Duodenal mucosa (tissue), 2 donors: ENCODE results near the gene CAMTA1.

Experiments
- H3K27ac ChIP-seq: one replicate; pipeline ENCODE4 v1.7.0; 2013; ENCODE audit warnings: low read depth, low read length
- H3K27me3 ChIP-seq, 2 donors: one replicate each; pipeline ENCODE4 v1.7.0; 2013; ENCODE audit warnings: low read length in 2 of 2, control low read depth in 1 of 2; ENCODE audit not compliant: insufficient read depth in 2 of 2, control insufficient read depth in 1 of 2
- H3K36me3 ChIP-seq, 2 donors: one replicate each; pipeline ENCODE4 v1.7.0; 2013; ENCODE audit warnings: low read length in 2 of 2, control low read depth in 1 of 2; ENCODE audit not compliant: insufficient read depth in 2 of 2, control insufficient read depth in 1 of 2
- H3K4me1 ChIP-seq, 2 donors: one replicate each; pipeline ENCODE4 v1.7.0; 2013; ENCODE audit warnings: low read length in 2 of 2, control low read depth in 1 of 2; ENCODE audit not compliant: insufficient read depth in 2 of 2, control insufficient read depth in 1 of 2
- H3K4me3 ChIP-seq, 2 donors: one replicate each; pipeline ENCODE4 v1.7.0; 2013; ENCODE audit warnings: low read length in 2 of 2, low read depth in 1 of 2
- H3K9ac ChIP-seq, 2 donors: one replicate each; pipeline ENCODE4 v1.7.0; 2013; ENCODE audit warnings: low read length in 2 of 2, low read depth in 1 of 2
- H3K9me3 ChIP-seq, 2 donors: one replicate each; pipeline ENCODE4 v1.7.0; 2013; ENCODE audit warnings: low read length in 2 of 2, control low read depth in 1 of 2; ENCODE audit not compliant: control insufficient read depth in 1 of 2

The CAMTA1 gene

DNA sequence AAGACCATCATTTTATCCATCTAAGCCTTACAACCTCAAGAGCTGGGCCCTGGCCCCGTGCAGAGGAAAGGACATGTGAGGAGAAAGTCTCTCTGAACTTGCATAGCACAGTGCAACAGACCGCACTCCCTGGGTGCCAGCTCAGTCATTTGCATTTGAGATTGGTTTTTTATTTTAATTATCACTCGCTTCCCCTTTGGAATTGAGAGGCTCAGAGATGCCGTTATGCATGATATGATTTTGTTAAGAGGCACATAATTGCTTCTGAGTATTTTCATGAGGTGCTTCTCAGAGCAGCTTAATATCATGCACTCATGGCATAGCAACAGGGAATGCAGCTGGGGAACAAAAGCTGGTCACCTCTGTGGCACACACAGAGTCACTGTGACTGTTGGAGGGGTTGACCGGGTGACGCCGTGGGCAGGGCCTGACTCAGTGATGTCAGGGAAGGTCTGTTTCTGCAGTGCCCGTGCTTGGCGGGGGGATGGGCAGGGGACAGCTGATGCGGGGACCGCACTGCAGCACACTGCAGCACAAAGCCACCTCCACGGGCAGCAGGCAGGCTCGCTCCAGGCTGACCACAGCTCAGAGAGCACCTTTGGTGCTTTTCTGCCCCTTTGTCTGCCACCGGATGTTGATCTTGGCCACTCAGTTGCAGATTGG is 942.7 kb downstream of the CAMTA1 start:
- H3K27ac ChIP-seq, result no peak overlapping the region
- no peak overlapping the region for H3K4me3 ChIP-seq
- H3K9ac ChIP-seq, result no peak overlapping the region
- H3K4me1 ChIP-seq, result no peaks in the 10 kb centered on the region
- no peaks in the 10 kb centered on the region for H3K9me3 ChIP-seq
- no peaks in the 10 kb centered on the region for H3K36me3 ChIP-seq
- H3K27me3 ChIP-seq, result no peaks in the 10 kb centered on the region

DNA sequence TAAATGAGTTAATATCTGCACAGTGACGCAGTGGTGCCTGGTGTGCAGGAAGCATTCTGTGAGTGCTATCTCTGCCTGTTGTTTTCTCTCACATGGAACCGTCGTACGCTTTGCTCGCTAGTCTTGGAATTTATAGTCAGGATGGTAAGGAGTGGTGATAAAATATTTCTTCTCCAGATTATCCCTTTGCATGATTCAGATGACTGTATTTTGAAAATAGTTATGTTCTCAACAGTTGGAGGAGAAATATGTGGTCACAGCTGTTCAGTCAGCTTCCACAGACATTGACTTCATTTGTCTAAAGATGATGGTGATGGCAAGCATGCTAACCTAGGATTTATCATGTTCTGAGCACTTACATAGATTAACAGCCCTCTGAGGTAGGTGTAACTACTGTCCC is 944.5 kb downstream of the CAMTA1 start:
- Histone ChIP-seq H3K9me3 (no peaks in the 10 kb centered on the region), H3K9ac (no peak overlapping the region), H3K4me1 (no peaks in the 10 kb centered on the region), H3K4me3 (no peak overlapping the region), H3K27me3 (no peaks in the 10 kb centered on the region), H3K36me3 (no peaks in the 10 kb centered on the region), H3K27ac (no peak overlapping the region)

DNA sequence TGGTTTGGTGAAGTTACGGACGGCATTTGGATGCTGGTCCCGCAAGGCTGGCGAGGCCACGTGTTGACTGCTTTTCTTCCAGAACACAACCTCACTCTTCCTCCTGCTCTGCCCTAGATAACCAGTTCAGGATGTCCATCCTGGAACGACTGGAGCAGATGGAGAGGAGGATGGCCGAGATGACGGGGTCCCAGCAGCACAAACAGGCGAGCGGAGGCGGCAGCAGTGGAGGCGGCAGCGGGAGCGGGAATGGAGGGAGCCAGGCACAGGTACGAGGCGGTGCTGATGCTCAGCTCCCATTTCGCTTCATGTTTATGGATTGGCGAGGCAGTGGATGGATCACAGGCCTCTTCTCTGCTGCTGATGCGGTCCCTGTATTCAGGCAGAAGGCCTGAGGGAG is 947.1 kb downstream of the CAMTA1 start:
- Histone ChIP-seq H3K9ac (no peak overlapping the region), H3K36me3 (no peaks in the 10 kb centered on the region), H3K27me3 (no peaks in the 10 kb centered on the region), H3K4me3 (no peak overlapping the region), H3K4me1 (no peaks in the 10 kb centered on the region), H3K27ac (no peak overlapping the region), H3K9me3 (no peaks in the 10 kb centered on the region)

DNA sequence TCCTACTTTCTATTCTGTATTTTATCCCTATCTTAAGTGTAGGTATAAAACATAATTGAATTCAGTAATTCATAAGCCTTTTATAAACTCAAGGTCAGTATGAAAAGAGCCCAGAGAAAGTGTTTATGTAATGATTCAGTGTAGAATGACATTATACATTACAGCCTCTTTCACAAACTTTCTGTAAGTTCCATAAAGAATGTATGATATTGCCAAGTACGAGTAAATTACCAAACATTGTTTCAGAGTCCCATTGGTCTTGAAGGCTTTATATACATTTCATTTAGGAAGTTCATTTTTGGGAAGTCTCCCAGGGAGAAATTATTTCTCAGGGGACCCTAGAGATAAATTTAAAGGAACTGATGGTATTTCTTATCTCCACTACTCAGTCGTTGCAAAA is 948.0 kb downstream of the CAMTA1 start:
- Histone ChIP-seq H3K4me3 (no peak overlapping the region), H3K9ac (no peak overlapping the region), H3K4me1 (no peaks in the 10 kb centered on the region), H3K9me3 (no peaks in the 10 kb centered on the region), H3K27ac (no peak overlapping the region), H3K27me3 (no peaks in the 10 kb centered on the region), H3K36me3 (no peaks in the 10 kb centered on the region)

DNA sequence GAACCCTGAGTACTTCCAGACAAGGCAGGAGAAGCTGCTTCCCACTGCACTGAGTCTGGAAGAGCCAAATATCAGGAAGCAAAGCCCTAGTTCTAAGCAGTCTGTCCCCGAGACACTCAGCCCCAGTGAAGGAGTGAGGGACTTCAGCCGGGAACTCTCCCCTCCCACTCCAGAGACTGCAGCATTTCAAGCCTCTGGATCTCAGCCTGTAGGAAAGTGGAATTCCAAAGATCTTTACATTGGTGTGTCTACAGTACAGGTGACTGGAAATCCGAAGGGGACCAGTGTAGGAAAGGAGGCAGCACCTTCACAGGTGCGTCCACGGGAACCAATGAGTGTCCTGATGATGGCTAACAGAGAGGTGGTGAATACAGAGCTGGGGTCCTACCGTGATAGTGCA is 952.8 kb downstream of the CAMTA1 start:
- no peaks in the 10 kb centered on the region for H3K36me3 ChIP-seq
- H3K4me3 ChIP-seq, result no peak overlapping the region
- H3K9me3 ChIP-seq, result no peaks in the 10 kb centered on the region
- H3K9ac ChIP-seq, result no peak overlapping the region
- no peaks in the 10 kb centered on the region for H3K4me1 ChIP-seq
- no peaks in the 10 kb centered on the region for H3K27me3 ChIP-seq
- H3K27ac ChIP-seq, result no peak overlapping the region

DNA sequence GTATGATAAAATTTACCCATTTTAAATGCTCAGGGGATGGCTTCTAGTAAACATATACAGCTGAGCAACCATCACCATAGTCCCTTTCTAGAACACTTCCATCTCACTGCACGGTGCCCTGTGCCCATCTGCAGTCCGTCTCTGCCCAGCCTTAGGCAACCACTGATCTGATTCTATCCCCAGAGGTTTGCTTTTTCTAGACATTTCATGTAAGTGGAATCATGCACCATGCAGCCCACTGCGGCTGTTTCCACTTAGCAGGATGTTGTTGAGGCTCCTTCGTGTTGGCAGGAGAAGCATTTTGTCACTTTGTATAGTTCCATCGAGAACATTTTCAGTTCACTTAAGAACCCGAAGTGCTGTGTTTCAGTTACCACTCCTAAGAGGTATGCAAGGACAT is 958.1 kb downstream of the CAMTA1 start:
- Histone ChIP-seq H3K9me3 (no peaks in the 10 kb centered on the region), H3K36me3 (peaks cover 0 to 4% of the 10 kb centered on the region in 2 donors), H3K27ac (no peak overlapping the region)

DNA sequence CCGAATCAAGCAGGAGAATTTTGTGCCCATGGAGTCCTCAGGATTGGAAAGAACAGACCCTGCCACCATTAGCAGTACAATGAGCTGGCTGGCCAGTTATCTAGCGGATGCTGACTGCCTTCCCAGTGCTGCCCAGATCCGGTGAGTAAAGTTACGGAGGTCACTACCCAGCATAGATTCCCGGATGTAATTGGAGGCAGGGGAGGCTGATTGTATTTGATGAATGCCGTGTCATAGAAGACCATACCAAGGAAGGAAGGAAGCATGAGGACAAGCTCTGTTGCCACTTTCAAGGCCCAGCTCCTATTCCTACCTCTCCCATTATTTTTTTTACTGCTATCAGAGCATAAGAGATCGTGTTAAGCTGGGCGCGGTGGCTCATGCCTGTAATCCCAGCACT is 959.6 kb downstream of the CAMTA1 start:
- no peaks in the 10 kb centered on the region for H3K9me3 ChIP-seq
- peaks cover 0 to 4% of the 10 kb centered on the region in 2 donors for H3K36me3 ChIP-seq

More for the DNA sequence above, 958.1 kb downstream of the CAMTA1 start:
- no peak overlapping the region for H3K9ac ChIP-seq
- H3K27me3 ChIP-seq, result no peaks in the 10 kb centered on the region
- H3K4me1 ChIP-seq, result no peaks in the 10 kb centered on the region
- no peak overlapping the region for H3K4me3 ChIP-seq

DNA sequence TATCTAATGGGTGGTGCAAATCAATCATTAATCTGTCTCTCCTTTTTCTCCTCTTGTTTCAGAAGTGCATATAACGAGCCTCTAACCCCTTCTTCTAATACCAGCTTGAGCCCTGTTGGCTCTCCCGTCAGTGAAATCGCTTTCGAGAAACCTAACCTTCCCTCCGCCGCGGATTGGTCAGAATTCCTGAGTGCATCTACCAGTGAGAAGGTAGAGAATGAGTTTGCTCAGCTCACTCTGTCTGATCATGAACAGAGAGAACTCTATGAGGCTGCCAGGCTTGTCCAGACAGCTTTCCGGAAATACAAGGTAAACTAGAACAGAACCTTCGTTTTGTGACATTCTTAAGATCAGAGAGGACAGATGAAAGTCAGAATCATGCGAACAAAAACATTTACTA is 960.5 kb downstream of the CAMTA1 start:
- no peak overlapping the region for H3K4me3 ChIP-seq
- no peak overlapping the region for H3K9ac ChIP-seq
- no peaks in the 10 kb centered on the region for H3K9me3 ChIP-seq
- H3K27ac ChIP-seq, result no peak overlapping the region
- H3K36me3 ChIP-seq, result peaks cover 0 to 4% of the 10 kb centered on the region in 2 donors
- H3K4me1 ChIP-seq, result no peaks in the 10 kb centered on the region
- H3K27me3 ChIP-seq, result no peaks in the 10 kb centered on the region

More for the DNA sequence above, 959.6 kb downstream of the CAMTA1 start:
- Histone ChIP-seq H3K4me3 (no peak overlapping the region), H3K27me3 (no peaks in the 10 kb centered on the region), H3K4me1 (no peaks in the 10 kb centered on the region), H3K27ac (no peak overlapping the region), H3K9ac (no peak overlapping the region)

DNA sequence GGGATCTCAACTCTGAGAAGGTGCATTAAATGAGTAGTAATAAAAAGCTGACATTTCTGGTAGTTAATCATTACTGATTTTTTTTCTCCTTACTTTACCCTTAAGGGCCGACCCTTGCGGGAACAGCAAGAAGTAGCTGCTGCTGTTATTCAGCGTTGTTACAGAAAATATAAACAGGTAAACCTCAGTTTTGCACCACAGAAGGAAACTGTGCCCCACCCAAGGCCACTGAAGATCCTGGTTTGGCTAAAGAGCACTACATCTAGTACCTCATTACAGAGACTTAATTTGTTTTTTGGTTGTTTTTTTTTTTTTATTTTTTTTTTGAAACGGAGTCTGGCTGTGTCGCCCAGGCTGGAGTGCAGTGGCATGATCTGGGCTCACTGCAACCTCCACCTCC is 962.4 kb downstream of the CAMTA1 start:
- Histone ChIP-seq H3K27ac (no peak overlapping the region), H3K27me3 (no peaks in the 10 kb centered on the region), H3K4me1 (peaks cover 0 to 2% of the 10 kb centered on the region in 2 donors), H3K36me3 (peaks cover 0 to 4% of the 10 kb centered on the region in 2 donors), H3K9ac (no peak overlapping the region), H3K9me3 (no peaks in the 10 kb centered on the region), H3K4me3 (no peak overlapping the region)

DNA sequence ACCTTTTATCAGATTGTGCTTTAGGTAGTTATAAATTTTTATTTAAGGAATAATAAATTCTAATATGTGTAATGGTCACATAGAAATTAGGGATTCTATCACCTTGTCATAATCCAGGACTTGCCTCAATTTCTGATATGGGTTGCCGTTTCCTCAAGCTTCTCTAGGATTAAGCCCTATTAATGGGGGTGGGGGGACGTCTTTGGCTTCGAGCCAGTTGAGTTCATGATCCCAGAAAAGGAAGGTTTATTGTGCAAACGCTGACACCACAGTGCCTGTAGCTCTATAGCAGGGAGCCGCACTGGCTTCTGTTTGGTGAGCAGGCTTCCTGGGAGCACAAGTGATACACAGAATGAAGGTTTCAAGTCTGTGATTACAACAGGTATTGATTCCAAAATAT is 963.9 kb downstream of the CAMTA1 start:
- peaks cover 0 to 3% of the 10 kb centered on the region in 2 donors for H3K4me1 ChIP-seq
- H3K9ac ChIP-seq, result no peak overlapping the region
- peaks cover 0 to 4% of the 10 kb centered on the region in 2 donors for H3K36me3 ChIP-seq
- H3K27me3 ChIP-seq, result no peaks in the 10 kb centered on the region
- H3K27ac ChIP-seq, result no peak overlapping the region
- H3K9me3 ChIP-seq, result no peaks in the 10 kb centered on the region
- H3K4me3 ChIP-seq, result no peak overlapping the region

DNA sequence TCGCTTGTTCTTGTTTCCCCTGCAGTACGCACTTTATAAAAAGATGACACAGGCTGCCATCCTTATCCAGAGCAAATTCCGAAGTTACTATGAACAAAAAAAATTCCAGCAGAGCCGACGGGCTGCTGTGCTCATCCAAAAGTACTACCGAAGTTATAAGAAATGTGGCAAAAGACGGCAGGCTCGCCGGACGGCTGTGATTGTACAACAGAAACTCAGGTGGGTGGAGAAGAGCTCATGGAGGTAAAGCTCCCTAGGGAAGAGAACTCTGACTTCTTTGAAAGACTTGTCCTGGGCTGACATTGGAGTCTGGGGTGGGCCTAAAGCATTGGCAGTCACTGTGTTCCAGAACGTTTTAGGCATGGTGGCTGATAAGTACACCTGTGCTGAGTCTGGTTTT is 965.9 kb downstream of the CAMTA1 start:
- no peak overlapping the region for H3K27ac ChIP-seq
- no peaks in the 10 kb centered on the region for H3K27me3 ChIP-seq
- no peak overlapping the region for H3K9ac ChIP-seq
- no peaks in the 10 kb centered on the region for H3K9me3 ChIP-seq
- H3K4me3 ChIP-seq, result no peak overlapping the region
- H3K4me1 ChIP-seq, result peaks cover 0 to 3% of the 10 kb centered on the region in 2 donors
- no peaks in the 10 kb centered on the region for H3K36me3 ChIP-seq
